HG02642 (cell line): ENCODE measurements around the gene NEDD4L.

Experiments used
- ATAC-seq: cut with Tn5 transposase; IDR thresholded peaks from one replicate; pipeline ENCODE4 v1.9.1; 2021; ENCODE audit warnings: mild to moderate bottlenecking; ENCODE audit not compliant: unreplicated experiment, poor library complexity

Gene NEDD4L

DNA sequence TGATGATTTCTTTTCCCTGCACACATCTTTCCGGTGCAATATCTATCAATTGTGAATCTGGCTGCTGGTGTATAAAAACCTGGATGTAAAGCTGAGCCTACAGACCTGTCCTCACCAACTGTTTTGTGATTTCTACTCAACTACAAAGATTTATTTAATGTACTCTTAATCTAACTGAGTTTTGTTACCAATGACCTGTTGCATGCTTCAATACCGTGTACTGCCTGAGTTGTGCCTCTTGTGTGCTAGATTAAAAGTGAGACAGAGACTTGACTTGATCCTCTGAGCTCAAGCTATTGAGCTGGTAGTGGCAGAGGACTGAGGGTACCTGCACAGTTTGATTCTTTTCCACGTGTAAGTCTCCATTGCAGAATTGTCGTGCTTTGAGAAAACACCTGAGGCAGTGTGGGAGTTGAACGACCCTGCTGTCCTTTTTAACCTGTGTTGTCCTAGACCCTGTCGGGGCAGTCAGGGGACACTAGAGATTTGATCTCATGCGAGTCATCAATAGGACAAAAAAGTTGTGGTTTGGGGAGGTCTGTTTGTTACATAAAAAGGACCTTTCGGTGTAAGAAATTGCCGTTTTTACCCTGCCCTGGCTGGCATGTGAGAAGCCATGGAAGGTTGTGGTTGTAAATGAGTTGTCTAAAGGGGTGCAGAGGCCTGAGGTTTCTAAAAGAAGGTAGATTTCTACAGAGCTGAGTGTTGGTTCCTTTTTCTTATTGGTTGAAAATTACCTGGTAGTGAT lies 353.5 kb downstream of the NEDD4L start:
- ATAC-seq: no peak

DNA sequence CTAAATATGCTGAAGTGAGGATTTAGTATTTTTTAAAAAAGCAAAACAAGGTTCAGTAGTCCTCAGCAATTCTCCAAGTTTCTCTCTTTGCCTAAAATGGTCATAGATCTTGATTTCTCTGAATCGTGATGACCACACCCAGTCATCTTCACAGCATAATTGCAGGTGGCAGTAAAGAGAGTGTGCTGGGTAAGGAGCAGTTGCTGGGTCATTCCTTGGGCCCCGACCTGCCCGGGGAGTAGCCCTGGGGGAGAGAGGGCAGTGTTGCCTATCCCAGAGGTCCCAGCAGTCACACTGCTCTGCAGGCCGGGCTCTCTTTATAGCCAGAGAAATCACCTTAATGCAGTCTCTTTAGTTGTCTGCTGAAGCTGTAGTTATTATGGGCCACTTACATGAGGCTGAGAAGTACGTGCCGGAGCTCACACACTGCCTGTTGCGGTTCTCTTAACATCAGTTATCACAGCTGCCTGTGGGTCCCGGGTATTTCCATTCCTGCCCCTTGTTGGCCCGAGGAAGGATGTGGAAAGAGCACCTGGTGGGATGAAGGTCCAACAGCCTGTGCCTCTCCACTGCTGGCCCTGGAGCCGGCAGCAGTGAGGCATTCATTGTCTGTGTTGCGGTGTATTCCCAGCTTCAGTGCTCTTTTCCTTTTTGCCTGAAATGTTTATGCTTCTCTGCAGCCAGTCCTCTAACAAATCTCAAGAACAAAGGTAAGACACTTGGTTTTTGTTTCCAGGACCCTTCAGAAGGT lies 354.8 kb downstream of the NEDD4L start:
- ATAC-seq: no peak

DNA sequence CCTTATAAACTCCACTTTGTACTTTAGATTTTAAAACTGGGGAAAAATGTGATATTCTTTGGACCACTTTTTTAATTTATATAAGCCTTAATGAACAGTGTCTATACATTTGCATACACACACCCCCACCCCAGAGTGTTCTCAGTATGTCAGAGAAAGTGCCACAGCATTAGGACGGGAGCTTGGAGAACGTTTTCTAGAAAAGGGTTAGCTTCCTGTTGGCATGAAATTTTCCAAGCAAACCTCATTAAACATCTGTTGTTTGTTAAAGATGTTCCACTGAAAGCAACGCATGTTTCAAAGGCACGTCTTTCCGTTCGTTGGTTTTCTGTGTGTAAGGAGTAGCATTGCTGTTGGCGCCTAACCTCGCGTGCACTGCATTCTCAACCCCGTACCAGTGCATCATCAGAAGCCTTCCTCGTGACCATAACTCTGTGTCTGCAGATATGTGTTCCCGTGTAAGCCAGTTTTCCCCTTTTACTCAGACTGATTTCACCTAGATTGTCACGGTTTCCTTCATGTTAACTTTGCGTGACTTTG lies 356.4 kb downstream of the NEDD4L start:
- no peak for ATAC-seq

DNA sequence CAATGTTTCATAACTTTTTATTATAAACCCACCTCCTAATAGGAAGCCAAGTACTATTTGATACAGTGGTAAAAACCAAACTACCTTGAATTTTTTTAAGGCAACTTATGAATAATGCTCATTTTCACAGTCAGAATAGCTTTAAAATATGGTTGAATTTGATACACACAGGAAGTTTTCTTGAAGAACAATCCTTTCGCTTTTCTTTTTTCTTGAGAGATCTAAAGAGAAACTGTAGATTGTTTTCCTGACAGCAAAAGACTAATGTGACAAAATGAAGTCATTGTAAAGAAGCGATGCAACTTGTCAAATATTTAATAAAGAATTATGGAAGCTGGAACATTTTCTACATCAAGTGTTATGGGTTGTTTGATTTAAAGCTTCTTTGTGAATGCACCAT lies 357.2 kb downstream of the NEDD4L start:
- ATAC-seq: no peak

DNA sequence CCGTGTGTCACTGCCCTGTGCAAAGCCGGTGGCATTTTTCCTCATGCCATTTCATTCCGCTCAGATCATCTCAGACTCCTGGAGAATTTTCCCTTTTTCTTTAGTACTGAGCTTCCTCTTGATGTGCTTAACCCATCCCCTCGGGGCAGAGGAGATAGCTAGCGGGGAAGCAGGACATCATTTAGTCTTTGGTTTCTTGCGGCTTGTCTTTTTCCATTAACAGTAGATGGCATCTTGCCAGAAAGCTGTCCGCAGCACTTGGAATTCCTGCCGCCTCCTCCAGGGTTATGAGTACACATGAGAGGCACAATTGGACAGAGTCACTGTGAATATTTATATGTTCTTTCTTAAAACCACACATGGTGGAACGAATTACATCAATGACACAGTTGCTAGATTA lies 358.2 kb downstream of the NEDD4L start:
- no peak for ATAC-seq

DNA sequence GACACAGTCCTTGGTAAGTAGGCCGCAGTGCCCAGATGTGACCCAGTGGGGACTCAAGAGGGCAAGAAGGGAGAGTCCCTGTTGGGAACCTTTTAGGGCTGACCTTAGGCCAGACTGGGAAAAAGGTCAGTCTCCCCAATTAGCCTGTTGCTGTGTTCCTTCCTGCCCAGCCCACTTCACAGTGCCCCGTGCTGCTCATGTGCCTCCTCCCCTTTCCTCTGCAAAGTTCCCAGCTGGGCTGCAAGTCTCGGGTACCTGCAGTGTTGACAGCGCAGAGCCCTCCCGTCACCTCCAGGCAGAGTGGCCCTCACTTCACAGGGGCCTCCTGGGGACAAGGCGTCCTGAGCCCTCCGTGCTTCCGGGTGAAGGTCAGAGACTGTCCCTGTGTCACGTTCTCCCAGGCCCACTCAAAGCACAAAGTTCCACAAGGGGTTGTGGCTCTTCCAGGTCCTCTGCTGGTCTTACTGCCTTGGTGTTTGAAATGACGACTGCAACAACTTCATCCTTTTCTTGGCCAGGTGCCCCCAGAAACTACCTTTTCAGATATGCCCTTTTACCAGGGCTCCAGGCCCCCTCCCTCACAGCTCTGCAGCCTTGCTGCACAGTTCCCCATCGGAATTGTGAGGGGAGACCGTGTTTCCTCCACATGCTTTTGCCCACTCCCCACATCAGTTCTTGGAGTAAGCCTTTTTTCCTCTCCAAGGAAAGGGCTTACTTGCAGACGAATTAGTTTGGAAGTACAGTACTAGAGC lies 359.1 kb downstream of the NEDD4L start:
- no peak for ATAC-seq

DNA sequence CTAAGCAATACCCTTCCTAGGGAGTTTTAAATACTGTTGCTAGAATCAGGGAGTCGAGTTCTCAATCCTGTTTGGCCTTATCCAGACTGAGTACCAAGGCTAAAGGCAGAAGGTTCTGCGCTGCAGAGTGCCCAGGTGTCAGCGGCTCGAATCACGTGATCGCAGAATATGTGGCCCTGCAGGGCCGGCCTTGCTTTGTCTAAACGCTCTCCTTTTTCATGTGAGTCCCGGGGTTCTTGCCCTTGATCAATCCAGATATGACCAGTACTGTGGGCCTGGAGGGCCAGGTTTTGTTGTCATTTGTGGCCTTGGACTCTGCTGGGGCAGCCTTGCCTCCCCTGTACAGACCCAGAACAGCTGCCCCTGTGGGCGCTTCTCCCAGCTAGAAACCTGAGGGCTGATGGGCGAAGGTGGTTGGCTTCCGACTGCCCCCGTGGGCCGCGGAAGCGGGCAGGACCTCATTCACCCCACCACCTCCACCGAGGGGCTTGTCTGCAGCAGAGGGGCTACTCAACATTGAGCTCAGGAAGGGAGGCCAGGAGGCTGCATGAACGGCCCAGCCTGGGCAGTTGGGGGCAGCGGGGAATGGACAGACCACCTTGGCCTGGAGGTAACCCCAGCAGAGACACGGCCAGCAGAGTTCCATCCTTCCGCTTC lies 359.9 kb downstream of the NEDD4L start:
- no peak for ATAC-seq

DNA sequence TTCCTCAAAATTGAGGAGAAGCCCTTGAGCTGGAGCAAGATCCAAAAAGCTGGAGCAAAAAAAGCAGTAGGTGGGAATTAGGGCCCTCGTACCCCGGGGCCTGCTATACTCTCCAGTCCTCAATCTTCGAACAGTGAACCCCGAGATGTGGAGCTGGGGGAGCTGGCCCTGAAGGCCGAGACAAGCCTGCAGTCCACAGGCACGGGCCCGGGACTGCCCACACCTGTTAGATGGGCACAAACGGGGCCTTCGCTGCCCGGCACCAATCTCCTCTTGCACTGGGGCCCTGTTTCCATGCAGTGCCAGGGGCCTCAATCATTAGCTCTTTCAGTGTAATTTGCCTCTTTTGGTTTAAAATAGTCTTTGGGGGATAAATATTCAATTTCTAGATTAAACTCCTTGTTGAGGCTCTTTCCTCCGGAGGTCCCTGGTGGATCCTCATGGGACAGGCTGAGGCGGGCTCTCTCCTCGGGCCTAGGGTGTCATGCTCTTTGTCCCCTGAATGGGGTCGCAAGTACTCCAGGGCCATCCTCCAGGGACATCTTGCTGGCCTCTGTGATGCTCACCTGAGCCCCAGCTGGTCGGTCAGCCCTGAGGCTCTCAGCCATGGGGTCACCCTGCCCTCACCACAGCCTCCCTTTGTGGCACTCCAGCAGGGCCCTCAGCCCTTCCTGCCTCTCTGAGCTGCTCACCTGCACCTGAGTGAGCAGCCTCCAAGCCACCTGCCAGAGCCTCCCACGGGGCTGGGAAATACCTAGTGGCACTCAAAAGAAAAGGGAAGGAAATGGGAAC lies 361.3 kb downstream of the NEDD4L start:
- no peak for ATAC-seq

DNA sequence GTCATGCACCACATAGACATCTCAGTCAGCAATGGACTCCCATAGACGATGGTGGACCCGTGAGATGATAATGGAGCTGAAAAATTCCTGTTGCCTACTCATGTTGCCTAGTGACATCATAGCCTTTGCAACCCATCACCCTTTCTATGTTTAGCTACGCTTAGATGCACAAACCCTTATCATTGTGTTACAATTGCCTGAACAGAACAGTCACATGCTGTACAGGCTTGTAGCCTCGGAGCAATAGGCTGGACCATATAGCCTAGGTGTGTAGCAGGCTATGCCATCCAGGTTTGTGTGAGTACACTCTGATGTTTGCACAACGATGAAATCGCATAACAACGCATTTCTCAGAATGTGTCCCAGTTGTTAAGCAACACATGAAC lies 363.2 kb downstream of the NEDD4L start:
- ATAC-seq: no peak

DNA sequence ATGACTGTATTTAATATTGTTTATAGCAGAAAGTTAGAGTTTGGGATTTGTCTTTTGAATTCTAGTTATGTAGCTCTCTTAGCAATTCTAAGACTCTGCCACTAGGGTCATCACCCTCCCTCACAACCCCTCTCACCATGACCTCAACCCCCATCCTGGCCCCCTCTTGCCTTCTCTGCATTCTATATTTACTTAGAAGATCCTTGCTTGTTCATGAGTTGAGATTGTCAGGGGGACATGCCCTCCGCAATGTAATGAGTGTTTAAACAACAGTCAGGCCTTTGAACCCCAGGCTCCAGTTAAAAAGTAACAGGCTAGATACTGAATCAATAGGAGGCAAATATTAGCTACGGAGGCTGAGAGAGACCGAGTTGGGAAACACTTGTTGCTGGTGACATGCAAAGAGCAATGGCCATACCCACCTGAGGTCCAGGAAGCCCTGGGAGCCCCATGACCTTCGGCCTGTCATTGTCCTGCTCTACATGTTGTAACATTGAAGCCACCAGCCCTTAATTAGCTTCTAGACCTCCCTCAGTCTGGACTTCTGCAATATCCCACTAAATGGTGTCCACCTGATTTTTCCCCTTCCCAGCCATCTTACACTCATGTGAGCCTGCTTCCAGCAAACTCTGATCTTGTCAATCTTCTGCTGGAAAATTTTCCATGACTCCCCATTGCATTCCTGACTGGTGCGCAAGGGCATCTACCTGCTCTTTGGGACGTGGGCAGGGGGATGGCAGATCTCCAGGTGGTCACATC lies 363.8 kb downstream of the NEDD4L start:
- no peak for ATAC-seq

DNA sequence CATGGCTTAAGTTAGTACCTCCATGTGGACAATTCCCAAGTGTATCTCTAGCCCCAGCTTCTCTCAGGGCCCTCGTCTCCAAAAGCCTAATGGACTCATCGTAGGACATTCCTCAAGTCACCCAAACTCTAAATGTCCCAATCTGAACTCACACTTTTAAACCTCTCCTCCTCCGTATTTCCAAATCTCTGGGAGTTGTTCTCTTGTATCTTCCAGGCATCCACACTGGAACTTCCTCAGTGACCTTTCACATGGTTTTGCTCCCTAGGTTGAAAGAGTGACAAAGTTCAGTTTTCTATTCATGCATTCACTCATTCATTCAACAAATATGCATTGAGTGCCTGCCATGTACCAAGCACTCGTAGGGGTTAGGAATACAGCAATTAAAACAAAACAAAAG lies 364.6 kb downstream of the NEDD4L start:
- ATAC-seq: no peak

DNA sequence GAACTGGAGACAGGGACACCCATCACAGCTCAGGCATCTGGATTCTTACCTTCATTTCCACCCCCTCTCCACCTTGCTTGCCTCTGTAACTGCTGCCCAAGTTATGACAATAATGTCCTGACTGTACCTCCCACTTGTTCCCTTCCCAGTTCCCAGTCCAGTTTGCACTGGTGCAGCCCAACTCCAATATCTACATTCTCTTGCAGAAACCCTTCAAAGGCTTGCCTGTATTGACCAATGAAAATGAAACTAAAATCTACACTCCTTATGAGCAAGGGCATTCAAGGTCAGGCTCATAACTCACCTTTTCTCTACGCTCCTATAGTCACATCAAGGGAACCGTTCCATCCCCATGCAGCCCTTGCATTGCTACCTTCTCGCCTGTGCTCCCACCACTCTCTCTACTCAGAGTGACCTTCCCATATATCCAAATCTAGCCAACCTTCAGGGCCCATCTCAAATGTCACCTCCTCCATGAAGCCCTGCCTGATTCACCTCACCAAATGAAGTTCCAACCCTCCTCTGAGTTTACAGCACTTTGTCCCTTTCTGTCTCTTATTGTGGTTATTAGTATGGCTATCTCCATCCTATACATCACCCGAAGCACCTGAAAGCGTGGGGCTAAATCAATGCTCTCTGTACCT lies 365.9 kb downstream of the NEDD4L start:
- ATAC-seq: no peak

DNA sequence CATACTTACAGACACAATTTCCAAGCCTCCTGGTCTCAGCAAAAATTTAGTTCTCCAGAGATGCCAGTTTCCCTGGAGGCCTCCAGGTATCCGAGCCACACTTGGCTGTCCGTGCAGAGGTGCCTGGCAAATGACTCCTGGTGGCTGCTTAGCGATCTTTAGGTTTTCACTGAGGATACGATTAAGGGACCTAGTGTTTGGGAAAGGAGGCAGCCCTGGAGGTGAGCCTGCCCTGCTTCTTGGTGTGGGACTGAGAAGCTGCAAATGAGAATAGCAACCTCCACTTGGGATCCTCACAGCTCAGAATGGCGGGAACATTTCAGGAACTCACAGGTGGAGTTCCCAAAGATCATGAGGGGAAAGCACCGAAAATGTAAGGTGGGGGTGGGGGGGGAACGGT lies 367.3 kb downstream of the NEDD4L start:
- ATAC-seq: no peak

DNA sequence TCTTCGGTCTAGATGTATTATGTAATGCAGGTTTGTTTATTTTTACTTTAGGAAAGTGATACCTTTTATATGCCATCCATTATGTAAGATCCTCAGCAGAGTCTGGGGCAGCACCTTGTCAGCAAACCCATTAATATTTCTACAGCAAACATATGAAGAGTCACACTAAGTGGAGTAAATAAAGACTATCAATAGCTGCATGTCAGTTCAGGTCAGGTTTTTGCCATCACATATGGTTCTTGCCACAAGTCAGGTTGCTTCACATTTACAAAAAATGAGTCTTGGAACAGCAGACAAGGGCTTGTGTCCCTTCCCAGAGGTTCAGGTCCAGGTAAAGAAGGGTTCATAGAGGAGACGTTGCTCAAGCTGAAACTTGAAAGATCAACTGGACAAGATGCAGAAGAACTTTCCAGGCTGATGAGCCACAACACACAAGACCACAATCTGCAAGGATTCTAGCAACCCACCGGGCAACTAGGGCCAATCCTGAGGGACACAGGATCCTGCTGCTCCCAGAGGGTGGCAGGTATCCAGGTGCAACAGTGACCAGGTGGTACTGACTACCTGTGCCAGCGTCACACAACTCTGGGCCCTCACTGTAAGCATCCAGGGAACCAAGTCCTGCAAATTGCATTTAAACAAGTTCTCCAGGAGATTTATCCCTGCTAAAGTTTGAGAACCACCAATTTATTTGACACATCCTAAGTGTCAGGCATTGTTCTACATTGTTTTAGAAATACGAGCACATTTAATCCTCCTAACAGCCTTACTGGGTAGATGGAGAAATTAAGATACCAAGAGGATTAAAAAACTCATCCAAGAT lies 369.0 kb downstream of the NEDD4L start:
- ATAC-seq: no peak

DNA sequence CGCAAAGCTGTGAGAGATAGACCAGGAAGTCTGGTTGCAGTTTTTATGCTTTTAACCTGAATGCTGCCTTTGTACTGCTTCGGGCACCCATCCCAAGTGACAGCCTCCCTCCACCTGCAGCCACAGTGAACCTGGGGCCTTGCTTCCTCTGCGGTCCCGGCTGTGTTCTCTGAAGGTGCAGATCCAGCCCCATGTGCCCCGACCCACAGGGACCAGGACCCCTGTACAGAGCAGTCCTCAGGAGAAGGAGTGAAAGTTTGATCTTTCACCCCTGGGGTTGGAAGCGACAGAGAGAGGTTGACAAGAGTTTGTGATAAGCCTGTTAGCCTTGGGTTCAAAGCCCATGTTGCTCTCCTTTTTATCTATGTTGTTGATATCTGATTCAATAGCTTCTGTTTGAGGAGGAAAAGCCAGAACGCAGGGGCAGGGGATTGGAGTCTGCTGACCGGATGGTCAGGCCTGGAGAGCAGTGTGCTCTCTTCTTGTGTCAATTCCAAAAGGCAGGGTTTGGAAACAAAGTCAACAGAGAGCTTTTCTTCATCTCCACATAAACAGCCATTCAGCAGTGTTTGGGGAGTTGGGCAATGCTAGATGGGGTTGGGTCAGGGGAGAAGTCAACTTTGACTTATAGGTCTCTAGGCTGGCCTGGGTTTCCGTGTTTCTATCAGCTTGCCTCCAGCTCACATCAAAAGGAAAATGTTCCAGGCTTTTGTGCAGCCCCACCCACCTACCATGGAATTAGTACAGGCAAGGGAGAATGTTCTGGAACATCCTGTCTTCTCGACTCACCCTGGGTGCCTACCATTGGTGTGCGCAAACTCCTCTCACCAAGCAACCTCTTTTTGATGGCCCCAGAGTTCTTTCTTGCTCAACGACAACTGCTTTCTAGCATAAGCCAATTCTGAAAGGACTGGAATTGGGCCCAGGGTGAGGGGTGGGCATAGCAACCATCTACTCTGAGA lies 369.9 kb downstream of the NEDD4L start:
- ATAC-seq: no peak

DNA sequence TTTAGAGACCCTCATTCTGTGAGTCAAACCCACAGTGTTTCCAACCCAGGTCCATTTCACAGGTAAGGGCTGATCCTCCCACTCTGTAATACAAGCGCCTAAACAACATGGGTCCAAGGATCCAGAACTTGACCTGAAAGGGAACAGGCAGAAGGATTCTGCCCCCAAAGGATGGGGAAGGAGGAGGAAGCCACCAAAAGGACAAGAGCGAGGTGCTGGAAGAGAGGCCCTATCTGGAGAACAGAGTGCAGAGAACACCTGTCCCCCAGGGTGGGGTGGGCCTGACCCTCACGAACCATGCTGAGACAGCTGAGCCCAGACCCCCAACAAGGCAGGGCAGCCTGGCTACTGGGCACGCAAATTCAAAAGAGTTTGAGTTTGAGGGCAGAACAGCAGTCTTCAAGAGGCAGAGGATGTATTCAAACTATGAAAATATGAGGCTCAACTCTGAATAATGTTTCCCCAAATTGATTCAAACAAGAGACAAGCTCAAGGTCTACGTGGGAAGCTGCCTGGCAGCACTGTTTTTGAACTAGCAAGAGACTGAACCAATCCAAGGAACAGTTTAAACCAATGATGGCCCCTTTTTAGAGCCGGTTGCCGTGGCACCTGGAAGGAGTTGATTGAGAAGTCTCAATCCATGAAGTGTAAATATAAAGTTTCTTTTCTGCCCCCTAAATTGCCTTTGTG lies 372.1 kb downstream of the NEDD4L start:
- ATAC-seq: no peak
